Body of pancreas (tissue), 4 donors: Measurements from ENCODE around the gene NXPH1. TPM values are rescaled to one million over a fixed set of nuclear protein-coding genes. Genes with fewer than 3 reads are reported as not detected.

ENCODE experiments used
- ATAC-seq: fragments of 150-250 bp; one replicate; pipeline ENCODE4 v1.9.1; 2016
- DNase-seq, 4 donors: peaks; one replicate each; pipeline ENCODE4 v3.0.0-alpha.2; 2019
- H3K27ac ChIP-seq, 4 donors: fragments of 200-600 bp; sonication (generic); 1 replicate in 3 of 4; 2 replicates in 1 of 4; pipeline versions ENCODE4 v1.5.1 to v1.6.1; 2016 to 2019; ENCODE audit warnings: mild to moderate bottlenecking in 1 of 4, mixed read lengths in 1 of 4, moderate library complexity in 1 of 4
- H3K27me3 ChIP-seq, 2 donors: fragments of 200-600 bp; sonication (generic); one replicate each; pipeline ENCODE4 v1.6.0; 2016; ENCODE audit warnings: mild to moderate bottlenecking in 1 of 2
- H3K36me3 ChIP-seq, 2 donors: fragments of 200-600 bp; sonication (generic); replicated peaks in 1 of 2; 2 replicates each; pipeline ENCODE4 v1.5.1; 2016; ENCODE audit warnings: low read depth in 2 of 2; ENCODE audit not compliant: insufficient read depth in 1 of 2
- H3K4me1 ChIP-seq: fragments of 200-600 bp; sonication (generic); one replicate; pipeline ENCODE4 v1.6.0; 2016
- H3K4me3 ChIP-seq, 2 donors: fragments of 200-600 bp; sonication (generic); 1 replicate in 1 of 2; 2 replicates in 1 of 2; pipeline ENCODE4 v1.5.1; 2016 to 2019
- H3K9me3 ChIP-seq, 3 donors: fragments of 200-600 bp; sonication (generic); 1 replicate in 2 of 3; 2 replicates in 1 of 3; pipeline ENCODE4 v1.5.1; 2016
- POLR2A ChIP-seq, 3 donors: fragments of 450-650 bp; IDR thresholded peaks; one replicate each; pipeline ENCODE4 v1.6.1; 2016; ENCODE audit warnings: antibody characterized with exemption in 3 of 3, mild to moderate bottlenecking in 2 of 3
- WGBS, 2 donors: methylation state at CpG; one replicate each; pipeline ENCODE4 v1.1.5; 2017; 5-methylcytosine and 5-hydroxymethylcytosine counted together
- intact Hi-C: fragments of 100-400 bp; cut with DNase I; formaldehyde crosslinking; loops from one replicate; pipeline ENCODE4 v1.15.1; 2023
- total RNA-seq, 2 donors: library from RNA; depleted of rRNA; stranded (reverse); fragments of >200 nt; gene quantifications; one replicate each; pipeline ENCODE4 v1.1.0, GENCODE V29; 2016
- TF ChIP-seq, protein P1 (sequence below), 7 experiments: fragments of 450-650 bp in 4 of 7; fragments of 200-600 bp in 3 of 7; sonication (generic) in 3 of 7; IDR thresholded peaks; one replicate each; pipeline ENCODE4 v1.5.1; 2016 to 2019; ENCODE audit warnings: antibody characterized with exemption in 7 of 7

The NXPH1 gene
- total RNA-seq, 2 donors from 2014 or later: not detected

DNA sequence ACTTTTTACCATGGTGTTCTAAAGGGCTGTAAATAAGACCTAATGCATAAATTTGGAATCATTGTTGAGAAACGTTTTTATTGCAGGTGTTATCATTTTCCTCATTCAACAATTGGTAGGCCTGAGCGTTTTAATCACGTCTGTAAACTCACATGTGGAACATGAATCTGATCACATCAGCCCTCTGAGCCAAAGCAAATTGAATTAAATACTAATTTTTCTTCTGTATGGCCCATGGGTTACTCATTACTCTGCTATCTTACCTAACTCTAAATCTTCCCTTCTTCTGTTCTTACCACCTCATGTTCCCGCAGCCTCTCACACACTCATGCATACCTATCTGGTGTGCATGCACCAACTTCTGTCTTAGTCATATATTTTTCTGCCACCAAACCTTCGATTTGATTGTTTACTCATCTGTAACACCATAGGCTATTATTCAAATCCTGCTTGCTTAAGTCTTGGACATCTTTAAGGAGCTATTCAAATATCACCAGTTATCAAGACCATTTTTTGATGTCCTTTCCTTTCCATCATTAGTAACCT, 82.3 kb downstream of the NXPH1 start:
- H3K4me1 ChIP-seq: no peaks in the 10 kb centered on the region
- no peaks in the 10 kb centered on the region for H3K9me3 ChIP-seq
- no peaks in the 10 kb centered on the region for H3K27me3 ChIP-seq
- intact Hi-C loops: no loop called here
- H3K36me3 ChIP-seq: no peaks in the 10 kb centered on the region
- TF ChIP-seq, protein P1, sequence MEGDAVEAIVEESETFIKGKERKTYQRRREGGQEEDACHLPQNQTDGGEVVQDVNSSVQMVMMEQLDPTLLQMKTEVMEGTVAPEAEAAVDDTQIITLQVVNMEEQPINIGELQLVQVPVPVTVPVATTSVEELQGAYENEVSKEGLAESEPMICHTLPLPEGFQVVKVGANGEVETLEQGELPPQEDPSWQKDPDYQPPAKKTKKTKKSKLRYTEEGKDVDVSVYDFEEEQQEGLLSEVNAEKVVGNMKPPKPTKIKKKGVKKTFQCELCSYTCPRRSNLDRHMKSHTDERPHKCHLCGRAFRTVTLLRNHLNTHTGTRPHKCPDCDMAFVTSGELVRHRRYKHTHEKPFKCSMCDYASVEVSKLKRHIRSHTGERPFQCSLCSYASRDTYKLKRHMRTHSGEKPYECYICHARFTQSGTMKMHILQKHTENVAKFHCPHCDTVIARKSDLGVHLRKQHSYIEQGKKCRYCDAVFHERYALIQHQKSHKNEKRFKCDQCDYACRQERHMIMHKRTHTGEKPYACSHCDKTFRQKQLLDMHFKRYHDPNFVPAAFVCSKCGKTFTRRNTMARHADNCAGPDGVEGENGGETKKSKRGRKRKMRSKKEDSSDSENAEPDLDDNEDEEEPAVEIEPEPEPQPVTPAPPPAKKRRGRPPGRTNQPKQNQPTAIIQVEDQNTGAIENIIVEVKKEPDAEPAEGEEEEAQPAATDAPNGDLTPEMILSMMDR (IDR thresholded peaks at IDR 0.05): no peak
- no peak for TF ChIP-seq POLR2A (IDR thresholded peaks at IDR 0.05)
- no peak overlapping the region for H3K27ac ChIP-seq
- 24 to 41% methylated on average over 5 of the region's 5 CpGs for WGBS, 2 donors
- no peak overlapping the region for H3K4me3 ChIP-seq
- DNase-seq (no peak), ATAC-seq (no peak)

DNA sequence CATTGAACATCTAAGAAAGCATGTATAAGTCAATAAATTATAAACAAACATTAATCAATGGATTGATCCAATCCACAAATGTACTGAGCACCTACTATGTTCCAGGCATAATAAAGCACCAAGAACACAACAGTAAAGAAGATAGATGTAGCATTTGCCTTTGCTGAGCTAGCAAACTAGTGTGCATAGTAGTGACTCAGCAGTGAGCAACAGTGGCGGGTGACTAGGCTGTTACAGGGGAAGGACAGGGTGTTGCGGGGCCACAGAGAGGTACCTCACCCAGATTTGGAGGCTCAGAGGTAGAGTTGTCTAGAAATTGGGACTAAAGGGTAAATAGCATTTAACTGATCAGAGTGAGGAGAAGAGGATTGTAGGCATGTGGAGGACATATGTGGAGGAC, 83.6 kb downstream of the NXPH1 start:
- Histone ChIP-seq H3K4me1 (no peaks in the 10 kb centered on the region), H3K9me3 (no peaks in the 10 kb centered on the region), H3K36me3 (no peaks in the 10 kb centered on the region), H3K27ac (no peak overlapping the region), H3K4me3 (no peak overlapping the region), H3K27me3 (no peaks in the 10 kb centered on the region)
- DNase-seq: no peak
- ATAC-seq: no peak
- WGBS, 2 donors: 69 to 95% methylated on average over 2 of the region's 2 CpGs
- intact Hi-C loops: no loop called here
- TF ChIP-seq POLR2A (IDR thresholded peaks at IDR 0.05): no peak
- TF ChIP-seq, protein P1 (IDR thresholded peaks at IDR 0.05): no peak

GRCh38 chr7:8528311-8528710, 94.9 kb downstream of the NXPH1 start:
- TF ChIP-seq POLR2A (IDR thresholded peaks at IDR 0.05): no peak
- TF ChIP-seq, protein P1 (IDR thresholded peaks at IDR 0.05): no peak
- H3K27me3 ChIP-seq: no peaks in the 10 kb centered on the region
- ATAC-seq (no peak), DNase-seq (no peak)
- H3K36me3 ChIP-seq: no peaks in the 10 kb centered on the region
- intact Hi-C loops: no loop called here
- 37 to 49% methylated on average over 2 of the region's 2 CpGs for WGBS, 2 donors
- H3K4me3 ChIP-seq: no peak overlapping the region
- peaks cover 0 to 4% (median 0%) of the 10 kb centered on the region in 3 donors for H3K9me3 ChIP-seq
- H3K4me1 ChIP-seq: no peaks in the 10 kb centered on the region
- H3K27ac ChIP-seq: no peak overlapping the region

DNA sequence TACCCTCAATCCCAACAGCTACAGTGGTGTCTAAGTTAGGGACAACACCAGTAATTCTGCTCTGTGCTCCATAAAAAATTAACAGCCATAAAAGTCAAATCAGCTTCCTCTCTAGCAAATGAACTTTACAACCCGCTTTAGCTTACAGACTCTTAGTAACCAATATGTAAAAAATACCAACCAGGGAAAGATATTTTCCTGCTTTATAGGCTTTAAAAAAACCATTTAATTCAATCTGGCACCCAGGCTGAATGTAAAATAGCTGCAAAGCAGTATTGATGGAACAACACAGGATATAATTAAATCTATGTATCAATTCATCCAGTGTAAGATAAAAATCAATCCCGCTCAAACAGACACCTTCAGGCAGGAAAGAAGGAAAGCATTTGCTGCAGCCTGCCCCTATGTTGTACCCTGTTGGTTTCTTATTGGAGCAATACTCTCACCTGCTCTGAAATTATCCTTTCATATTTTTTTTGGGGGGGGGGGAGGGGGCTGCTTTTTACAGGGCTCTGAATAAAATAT, 98.6 kb downstream of the NXPH1 start:
- no peak for DNase-seq
- Histone ChIP-seq H3K27me3 (no peaks in the 10 kb centered on the region), H3K27ac (no peak overlapping the region), H3K36me3 (no peaks in the 10 kb centered on the region), H3K4me3 (no peak overlapping the region), H3K9me3 (no peaks in the 10 kb centered on the region), H3K4me1 (no peaks in the 10 kb centered on the region)
- intact Hi-C loops: no loop called here
- no peak for ATAC-seq
- no peak for TF ChIP-seq POLR2A (IDR thresholded peaks at IDR 0.05)
- TF ChIP-seq, protein P1 (IDR thresholded peaks at IDR 0.05): no peak
- WGBS, 2 donors: 61 to 65% methylated on average over 2 of the region's 2 CpGs

GRCh38 chr7:8536431-8536830, 103.0 kb downstream of the NXPH1 start:
- ATAC-seq (no peak), DNase-seq (no peak)
- H3K27ac ChIP-seq: no peak overlapping the region
- no peaks in the 10 kb centered on the region for H3K36me3 ChIP-seq
- no peak overlapping the region for H3K4me3 ChIP-seq
- TF ChIP-seq POLR2A (IDR thresholded peaks at IDR 0.05): no peak
- TF ChIP-seq, protein P1 (IDR thresholded peaks at IDR 0.05): no peak
- H3K4me1 ChIP-seq: no peaks in the 10 kb centered on the region
- H3K27me3 ChIP-seq: no peaks in the 10 kb centered on the region
- 49 to 58% methylated on average over 3 of the region's 3 CpGs for WGBS, 2 donors
- H3K9me3 ChIP-seq: no peaks in the 10 kb centered on the region
- intact Hi-C loops: no loop called here
